ENCODE measurements around the gene JAML.

JAML gene

GRCh38 chr11:118145285-118146227, 79.3 kb downstream of the JAML start:
- no peaks in the 10 kb centered on the region for H3K9me3 ChIP-seq (ENCODE audit: control insufficient read depth, low read depth, low read length)
- no peak overlapping the region for H3K9ac ChIP-seq (ENCODE audit: low read length)
- H3K4me1 ChIP-seq (ENCODE audit: control insufficient read depth, low read depth, low read length), result peaks cover 6% of the 10 kb centered on the region
- peak overlapping the region; percentile 55 for H3K4me3 ChIP-seq (ENCODE audit: low read length)
- no peaks in the 10 kb centered on the region for H3K36me3 ChIP-seq (ENCODE audit: control insufficient read depth, low read depth, low read length)
- H3K27ac ChIP-seq (ENCODE audit: low read length), result no peak overlapping the region
- H3K27me3 ChIP-seq (ENCODE audit: control insufficient read depth, insufficient read depth, low read length), result peaks cover 57% of the 10 kb centered on the region

GRCh38 chr11:118144301-118145268, 80.2 kb downstream of the JAML start:
- H3K4me1 ChIP-seq (ENCODE audit: control insufficient read depth, low read depth, low read length), result peaks cover 6% of the 10 kb centered on the region
- H3K9me3 ChIP-seq (ENCODE audit: control insufficient read depth, low read depth, low read length), result no peaks in the 10 kb centered on the region
- peaks cover 47% of the 10 kb centered on the region for H3K27me3 ChIP-seq (ENCODE audit: control insufficient read depth, insufficient read depth, low read length)
- H3K9ac ChIP-seq (ENCODE audit: low read length), result no peak overlapping the region
- H3K36me3 ChIP-seq (ENCODE audit: control insufficient read depth, low read depth, low read length), result no peaks in the 10 kb centered on the region
- no peak overlapping the region for H3K4me3 ChIP-seq (ENCODE audit: low read length)
- H3K27ac ChIP-seq (ENCODE audit: low read length), result no peak overlapping the region

Measured in iPS-18a (cell line).